ENCODE data around the gene FAM20A. TPM values are rescaled to one million over a fixed set of nuclear protein-coding genes. Genes with fewer than 3 reads are reported as not detected.

FAM20A gene
- total and polyA plus RNA-seq, 2 donors (not counting 1 experiment from before 2014, with no cell fraction given), result not detected

DNA sequence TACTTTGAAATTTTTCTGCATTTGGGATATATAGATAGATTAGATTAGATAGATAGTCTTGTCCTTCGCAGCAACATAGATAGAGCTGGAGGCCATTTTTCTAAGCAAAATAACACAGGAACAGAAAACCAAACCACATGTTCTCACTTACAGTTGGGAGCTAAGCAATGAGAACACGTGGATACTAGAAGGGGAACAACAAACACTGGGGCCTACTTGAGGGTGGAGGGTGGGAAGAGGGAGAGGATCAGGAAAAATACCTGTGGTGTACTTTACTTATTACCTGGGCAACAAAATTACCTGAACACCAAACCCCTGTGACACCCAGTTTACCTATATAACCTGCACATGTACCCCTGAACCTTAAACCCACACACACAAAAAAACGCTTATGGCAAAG lies 74.6 kb downstream of the FAM20A start:
- H3K9me3 Mint-ChIP-seq (ENCODE audit: insufficient read depth), result no peaks in the 10 kb centered on the region
- peaks cover 20% of the 10 kb centered on the region for H4K20me1 ChIP-seq (ENCODE audit: control insufficient read depth, insufficient read depth, low read length, poor library complexity, severe bottlenecking)
- H3K9me3 ChIP-seq (ENCODE audit: control extremely low read depth in 1 of 3, control insufficient read depth in 2 of 3, insufficient read depth in 1 of 3, low read length in 2 of 3), result no peaks in the 10 kb centered on the region
- DNase-seq, result no peak
- CTCF ChIA-PET, result no interaction called here
- no peak overlapping the region for H3K9ac ChIP-seq (ENCODE audit: low read length)
- H3K4me3 Mint-ChIP-seq, result no peak overlapping the region
- peaks cover 5% of the 10 kb centered on the region for H3K79me2 ChIP-seq (ENCODE audit: control insufficient read depth, insufficient read depth, low read length)
- TF ChIP-seq, protein P1, sequence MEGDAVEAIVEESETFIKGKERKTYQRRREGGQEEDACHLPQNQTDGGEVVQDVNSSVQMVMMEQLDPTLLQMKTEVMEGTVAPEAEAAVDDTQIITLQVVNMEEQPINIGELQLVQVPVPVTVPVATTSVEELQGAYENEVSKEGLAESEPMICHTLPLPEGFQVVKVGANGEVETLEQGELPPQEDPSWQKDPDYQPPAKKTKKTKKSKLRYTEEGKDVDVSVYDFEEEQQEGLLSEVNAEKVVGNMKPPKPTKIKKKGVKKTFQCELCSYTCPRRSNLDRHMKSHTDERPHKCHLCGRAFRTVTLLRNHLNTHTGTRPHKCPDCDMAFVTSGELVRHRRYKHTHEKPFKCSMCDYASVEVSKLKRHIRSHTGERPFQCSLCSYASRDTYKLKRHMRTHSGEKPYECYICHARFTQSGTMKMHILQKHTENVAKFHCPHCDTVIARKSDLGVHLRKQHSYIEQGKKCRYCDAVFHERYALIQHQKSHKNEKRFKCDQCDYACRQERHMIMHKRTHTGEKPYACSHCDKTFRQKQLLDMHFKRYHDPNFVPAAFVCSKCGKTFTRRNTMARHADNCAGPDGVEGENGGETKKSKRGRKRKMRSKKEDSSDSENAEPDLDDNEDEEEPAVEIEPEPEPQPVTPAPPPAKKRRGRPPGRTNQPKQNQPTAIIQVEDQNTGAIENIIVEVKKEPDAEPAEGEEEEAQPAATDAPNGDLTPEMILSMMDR (IDR thresholded peaks at IDR 0.05), result no peak
- no peak for TF ChIP-seq EZH2 (IDR thresholded peaks at IDR 0.05; ENCODE audit: borderline replicate concordance, insufficient read depth, low read depth, low read length, poor library complexity, severe bottlenecking)
- ATAC-seq (ENCODE audit: low read depth), result no peak
- intact Hi-C loops (cut with micrococcal nuclease), result no loop called here
- no peak overlapping the region for H3K4me3 ChIP-seq (ENCODE audit: control extremely low read depth in 1 of 5, extremely low read depth in 1 of 5, insufficient read depth in 1 of 5, low read depth in 2 of 5, low read length in 4 of 5)
- H3K4me1 ChIP-seq (ENCODE audit: control insufficient read depth in 2 of 2, insufficient read depth in 2 of 2, low read length in 2 of 2), result no peaks in the 10 kb centered on the region
- H3K27ac Mint-ChIP-seq, result no peak overlapping the region
- H3K4me1 Mint-ChIP-seq, result no peaks in the 10 kb centered on the region
- no CpG with 5 or more reads among the region's 3 CpGs for WGBS (ENCODE audit: insufficient coverage)
- H3K4me2 ChIP-seq (replicated peaks; ENCODE audit: low read depth, low read length, poor library complexity, severe bottlenecking), result no peak overlapping the region
- H3K27me3 ChIP-seq (replicated peaks in 1 of 4; ENCODE audit: control extremely low read depth in 1 of 4, control insufficient read depth in 3 of 4, insufficient read depth in 4 of 4, low read length in 3 of 4), result no peaks in the 10 kb centered on the region
- peaks cover 41 to 93% of the 10 kb centered on the region in 2 experiments for H3K36me3 ChIP-seq (replicated peaks in 1 of 2; ENCODE audit: control extremely low read depth in 1 of 2, control insufficient read depth in 1 of 2, extremely low read depth in 1 of 2, insufficient read depth in 2 of 2, low read length in 1 of 2)
- POLR2A ChIA-PET, result no interaction called here
- no peaks in the 10 kb centered on the region for H3K27me3 Mint-ChIP-seq
- no peak overlapping the region for H2AFZ ChIP-seq (ENCODE audit: insufficient read depth, low read depth, low read length, poor library complexity, severe bottlenecking)
- no peak overlapping the region for H3K27ac ChIP-seq (ENCODE audit: low read length in 2 of 2)

DNA sequence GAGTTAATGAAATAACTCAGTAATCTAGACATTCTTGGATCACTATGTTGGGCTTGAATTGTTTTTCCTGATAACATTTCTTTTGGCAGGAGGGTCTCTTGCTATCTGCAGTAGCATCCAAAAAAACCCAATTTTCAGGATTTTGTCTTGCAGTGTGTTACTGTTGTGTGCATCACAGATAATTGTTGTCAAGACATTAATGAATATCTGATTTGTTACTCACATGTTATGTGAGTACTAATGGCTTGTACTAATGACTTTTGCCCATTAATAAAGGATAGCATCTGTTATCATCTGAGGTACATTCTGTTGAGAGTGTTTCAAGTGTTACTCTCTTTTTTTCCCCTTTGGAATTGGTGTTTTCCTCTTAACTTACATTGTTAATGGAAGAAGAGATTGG lies 78.9 kb downstream of the FAM20A start:
- ChIA-PET CTCF (no interaction called here), POLR2A (no interaction called here)
- Histone ChIP-seq H3K9ac (ENCODE audit: low read length) (no peak overlapping the region), H3K79me2 (ENCODE audit: control insufficient read depth, insufficient read depth, low read length) (peaks cover 46% of the 10 kb centered on the region), H3K9me3 (ENCODE audit: control extremely low read depth in 1 of 3, control insufficient read depth in 2 of 3, insufficient read depth in 1 of 3, low read length in 2 of 3) (no peaks in the 10 kb centered on the region), H2AFZ (ENCODE audit: insufficient read depth, low read depth, low read length, poor library complexity, severe bottlenecking) (no peak overlapping the region), H3K4me2 (replicated peaks; ENCODE audit: low read depth, low read length, poor library complexity, severe bottlenecking) (no peak overlapping the region), H3K4me3 (ENCODE audit: control extremely low read depth in 1 of 5, extremely low read depth in 1 of 5, insufficient read depth in 1 of 5, low read depth in 2 of 5, low read length in 4 of 5) (no peak overlapping the region), H3K27ac (ENCODE audit: low read length in 2 of 2) (no peak overlapping the region), H3K4me1 (ENCODE audit: control insufficient read depth in 2 of 2, insufficient read depth in 2 of 2, low read length in 2 of 2) (no peaks in the 10 kb centered on the region), H3K27me3 (replicated peaks in 1 of 4; ENCODE audit: control extremely low read depth in 1 of 4, control insufficient read depth in 3 of 4, insufficient read depth in 4 of 4, low read length in 3 of 4) (no peaks in the 10 kb centered on the region), H3K36me3 (replicated peaks in 1 of 2; ENCODE audit: control extremely low read depth in 1 of 2, control insufficient read depth in 1 of 2, extremely low read depth in 1 of 2, insufficient read depth in 2 of 2, low read length in 1 of 2) (peaks cover 17 to 72% of the 10 kb centered on the region in 2 experiments), H4K20me1 (ENCODE audit: control insufficient read depth, insufficient read depth, low read length, poor library complexity, severe bottlenecking) (peaks cover 47% of the 10 kb centered on the region)
- Mint-ChIP-seq H3K9me3 (ENCODE audit: insufficient read depth) (no peaks in the 10 kb centered on the region), H3K27ac (no peak overlapping the region), H3K4me3 (no peak overlapping the region), H3K27me3 (no peaks in the 10 kb centered on the region), H3K4me1 (peaks cover 11% of the 10 kb centered on the region)
- TF ChIP-seq, protein P1 (IDR thresholded peaks at IDR 0.05), result no peak
- TF ChIP-seq EZH2 (IDR thresholded peaks at IDR 0.05; ENCODE audit: borderline replicate concordance, insufficient read depth, low read depth, low read length, poor library complexity, severe bottlenecking), result no peak
- intact Hi-C loops (cut with micrococcal nuclease), result no loop called here
- DNase-seq (no peak), ATAC-seq (ENCODE audit: low read depth) (no peak)

Measured in B cell (primary cell).